CD4-positive, alpha-beta T cell (primary cell): ENCODE results near the gene ARSA. TPM values are rescaled to one million over a fixed set of nuclear protein-coding genes. Genes with fewer than 3 reads are reported as not detected.

Source experiments
- ATAC-seq: fragments of 200-7000 bp; cut with Tn5 transposase; one replicate; pipeline ENCODE4 v1.10.0; 2022; ENCODE audit warnings: mild to moderate bottlenecking; ENCODE audit not compliant: poor library complexity
- CTCF ChIA-PET: fragments of 350-600 bp; sonication (Branson Sonifier 250); formaldehyde crosslinking; loops from one replicate; lab custom pipeline; 2021; ENCODE audit warnings: antibody characterized with exemption, inconsistent platforms; lab: Charles Lee
- POLR2A ChIA-PET: fragments of 350-600 bp; sonication (Branson Sonifier 250); formaldehyde crosslinking; loops from one replicate; lab custom pipeline; 2021; ENCODE audit warnings: antibody characterized with exemption, inconsistent platforms; lab: Charles Lee
- DNase-seq, 14 experiments: peaks; one replicate each; pipeline ENCODE4 v3.0.0-alpha.2; 2013 to 2020; ENCODE audit warnings: mixed read lengths in 2 of 14
- H3K27ac ChIP-seq, 2 donors: one replicate each; pipeline versions ENCODE4 v1.5.1 to v1.7.0; 2013; ENCODE audit warnings: low read length in 2 of 2, low read depth in 1 of 2, mild to moderate bottlenecking in 1 of 2
- H3K27me3 ChIP-seq, 2 experiments: 1 replicate in 1 of 2; 2 replicates in 1 of 2; pipeline versions ENCODE4 v1.6.1 to v1.7.0; 2013; ENCODE audit warnings: low read length in 2 of 2, control low read depth in 1 of 2, mild to moderate bottlenecking in 1 of 2, moderate library complexity in 1 of 2; ENCODE audit not compliant: insufficient read depth in 2 of 2, control insufficient read depth in 1 of 2
- H3K36me3 ChIP-seq: one replicate; pipeline ENCODE4 v1.6.1; 2013; ENCODE audit warnings: low read length, control low read depth; ENCODE audit not compliant: insufficient read depth
- H3K4me1 ChIP-seq: one replicate; pipeline ENCODE4 v1.6.1; 2013; ENCODE audit warnings: low read length, control low read depth; ENCODE audit not compliant: insufficient read depth
- H3K4me3 ChIP-seq: one replicate; pipeline ENCODE4 v1.5.1; 2013; ENCODE audit warnings: mild to moderate bottlenecking, low read length, moderate library complexity
- H3K9me3 ChIP-seq, 2 experiments: 1 replicate in 1 of 2; 2 replicates in 1 of 2; pipeline versions ENCODE4 v1.6.1 to v1.7.0; 2013; ENCODE audit warnings: low read length in 2 of 2, mild to moderate bottlenecking in 2 of 2, control low read depth in 1 of 2, moderate library complexity in 1 of 2; ENCODE audit not compliant: control insufficient read depth in 1 of 2, insufficient read depth in 1 of 2
- H3K27ac Mint-ChIP-seq: one replicate; pipeline ENCODE4 v1.8.0; 2020; ENCODE audit warnings: mixed read lengths
- H3K27me3 Mint-ChIP-seq: one replicate; pipeline ENCODE4 v1.8.0; 2021; ENCODE audit warnings: mixed read lengths
- H3K36me3 Mint-ChIP-seq: one replicate; pipeline ENCODE4 v1.8.0; 2021; ENCODE audit warnings: low read depth, mixed read lengths
- H3K4me1 Mint-ChIP-seq: one replicate; pipeline ENCODE4 v1.8.0; 2021; ENCODE audit warnings: low read depth, mixed read lengths
- H3K4me3 Mint-ChIP-seq: one replicate; pipeline ENCODE4 v1.8.0; 2020; ENCODE audit warnings: mild to moderate bottlenecking, mixed read lengths
- H3K9me3 Mint-ChIP-seq: one replicate; pipeline ENCODE4 v1.8.0; 2020; ENCODE audit warnings: mixed read lengths
- CTCF ChIP-seq: fragments of 200-600 bp; IDR thresholded peaks from one replicate; pipeline ENCODE4 v1.8.0; 2022; ENCODE audit warnings: antibody characterized with exemption, mild to moderate bottlenecking
- intact Hi-C, 2 experiments: fragments of 100-400 bp; cut with DNase I in 1 of 2; cut with micrococcal nuclease in 1 of 2; formaldehyde crosslinking; loops; one replicate each; pipeline versions ENCODE4 v1.15.1 to v1.9.0; 2023 to 2025; cut with DNase I, micrococcal nuclease
- polyA plus RNA-seq, 2 donors: library from polyadenylated mRNA; unstranded; fragments of 120-200 nt; gene quantifications; one replicate each; pipeline ENCODE4 v1.2.1, GENCODE V29; 2013
- total RNA-seq, 174 experiments: library from RNA in 2 of 174; stranded (reverse) in 2 of 174; gene quantifications; one replicate each; pipeline ENCODE4 v1.2.3 and lab custom pipeline; 2021 to 2026

The ARSA gene
- total RNA-seq = 10 to 100 TPM; 52.3 to 54.4 TPM
- 44.7 TPM for polyA plus RNA-seq (2013, experiment 1 of 2)
- 64.0 TPM for polyA plus RNA-seq (2013, experiment 2 of 2)
- total RNA-seq (lab: John Stamatoyannopoulos, UW) = 7.4 to 89.4 (median 36.3) reads per million in 172 experiments

DNA sequence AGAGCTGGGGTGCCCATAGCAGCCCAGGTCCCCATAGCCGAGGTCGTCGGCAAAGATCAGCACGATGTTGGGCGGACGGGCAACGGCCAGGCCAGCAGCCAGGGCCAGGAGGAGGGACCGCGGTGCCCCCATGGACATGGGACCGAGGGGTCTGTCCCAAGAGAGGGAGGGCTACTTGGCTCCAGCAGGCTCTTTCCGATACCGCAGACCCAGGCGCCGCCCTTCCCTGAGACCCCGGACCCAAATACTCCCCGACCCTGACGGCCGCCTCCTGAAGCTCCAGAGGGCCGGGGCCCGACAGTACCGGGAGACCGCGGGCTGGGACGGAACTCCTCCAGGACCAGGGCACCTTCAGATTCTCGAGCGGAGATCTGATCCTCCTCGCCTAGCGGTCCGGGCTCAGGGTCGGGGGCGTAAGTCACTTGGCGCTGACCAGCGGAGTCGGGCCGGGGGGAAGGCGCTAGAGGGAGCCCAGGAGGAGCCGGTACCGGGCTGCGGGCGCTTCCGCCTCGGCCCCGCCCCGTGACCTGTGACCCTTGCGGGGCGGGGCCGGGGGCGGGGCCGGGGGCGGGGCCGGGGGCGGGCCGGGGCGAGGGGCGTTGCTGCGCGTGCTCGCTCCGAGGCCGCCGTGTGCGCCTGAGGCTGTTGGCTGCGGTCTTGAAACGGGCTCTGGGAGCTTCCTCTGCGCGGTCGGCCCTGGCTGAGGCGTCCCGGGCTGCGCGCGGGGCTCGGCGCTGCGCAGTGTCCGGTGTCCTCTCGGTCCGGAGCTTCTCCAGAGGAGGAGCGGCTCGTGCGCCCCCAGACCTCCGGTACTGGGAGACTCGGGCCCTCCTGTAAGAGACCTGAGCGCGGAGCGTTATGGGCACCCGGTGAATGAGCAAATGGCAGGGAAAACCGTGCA is at the start of gene ARSA:
Gene ARSA (minus strand): TSS at position 511 of the 901 bp plus-strand sequence. CDS start 373 bp downstream, at position 138.
- Mint-ChIP-seq H3K4me1 (peaks cover 31% of the 10 kb centered on the region), H3K36me3 (peaks cover 17% of the 10 kb centered on the region), H3K27me3 (no peaks in the 10 kb centered on the region), H3K9me3 (no peaks in the 10 kb centered on the region), H3K27ac (peak within 1 kb of the TSS; percentile 89), H3K4me3 (peak within 1 kb of the TSS; percentile 89)
- intact Hi-C loops = no loop called here
- Histone ChIP-seq H3K4me1 (peaks cover 35% of the 10 kb centered on the region), H3K4me3 (peak within 1 kb of the TSS; percentile 84), H3K27ac (peak within 1 kb of the TSS; percentile 53 to 70), H3K9me3 (no peaks in the 10 kb centered on the region), H3K36me3 (peaks cover 13% of the 10 kb centered on the region), H3K27me3 (no peaks in the 10 kb centered on the region)
- ATAC-seq (peak; percentile 91), DNase-seq (peak; percentile 53 to 93 (median 74))
- POLR2A ChIA-PET = interaction anchor here (0.7 to 1.4 kb wide), 7 partner anchors 45 to 377 kb away, joined by 3 to 9 read pairs (median 4); partner anchors contain the start of genes HDAC10, LMF2, NCAPH2 and SCO2
- no peak for TF ChIP-seq CTCF
- CTCF ChIA-PET = interaction anchor here (1.5 to 2.7 kb wide), 2 partner anchors 65 to 102 kb away, joined by 5 to 9 read pairs; partner anchors contain the start of genes SCO2 and SYCE3

DNA sequence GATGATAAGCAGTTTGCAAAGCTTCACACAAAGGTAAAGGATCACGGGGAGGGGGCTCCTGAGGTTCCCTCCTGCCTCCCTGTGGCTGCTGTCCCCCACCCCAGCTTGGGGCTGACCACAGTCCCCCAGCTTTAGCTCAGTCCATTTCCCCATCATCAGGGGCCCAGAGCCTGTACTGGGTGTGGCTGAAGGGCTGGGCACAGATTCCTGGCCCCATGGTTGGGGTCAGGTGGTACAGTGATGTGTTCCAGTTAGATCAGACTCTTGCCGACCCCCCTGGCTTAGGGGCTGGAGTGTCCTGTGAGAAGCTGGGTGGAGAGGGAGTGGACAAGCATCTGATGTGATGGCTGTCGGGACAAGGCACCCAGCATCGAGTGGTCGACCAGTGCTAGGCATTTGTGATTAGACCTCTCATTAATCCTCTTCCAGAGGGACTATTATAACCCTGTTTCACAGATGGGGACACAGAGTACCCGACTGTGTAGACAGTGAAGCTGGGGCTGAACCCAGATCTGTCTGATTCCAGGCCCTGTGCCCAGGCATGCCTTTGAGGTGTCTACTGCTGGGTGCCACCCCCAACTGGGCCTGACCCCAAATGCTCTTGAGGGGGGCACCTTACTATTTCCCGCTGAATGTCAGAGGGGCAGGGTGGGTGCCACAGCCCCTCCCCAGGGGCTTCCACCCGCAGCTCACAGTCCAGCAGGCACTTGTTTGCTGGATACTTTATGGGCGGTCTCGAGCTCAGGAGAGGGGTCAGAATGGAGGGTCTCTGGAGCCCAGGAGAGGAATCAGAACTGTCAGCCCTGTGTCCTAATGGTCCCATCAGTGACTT is 48.9 kb upstream of the ARSA start:
- Histone ChIP-seq H3K36me3 (no peaks in the 10 kb centered on the region), H3K4me1 (peaks cover 24% of the 10 kb centered on the region), H3K27ac (no peak overlapping the region), H3K9me3 (peaks cover 0 to 15% of the 10 kb centered on the region in 2 experiments), H3K27me3 (peaks cover 27 to 28% of the 10 kb centered on the region in 2 experiments), H3K4me3 (no peak overlapping the region)
- no peak overlapping the region for H3K27ac Mint-ChIP-seq
- DNase-seq (no peak), ATAC-seq (no peak)
- no peaks in the 10 kb centered on the region for H3K36me3 Mint-ChIP-seq
- peaks cover 33% of the 10 kb centered on the region for H3K27me3 Mint-ChIP-seq
- POLR2A ChIA-PET = no interaction called here
- H3K4me3 Mint-ChIP-seq = peak overlapping the region; percentile 25
- H3K4me1 Mint-ChIP-seq = peaks cover 16% of the 10 kb centered on the region
- TF ChIP-seq CTCF = no peak
- CTCF ChIA-PET = no interaction called here
- H3K9me3 Mint-ChIP-seq = no peaks in the 10 kb centered on the region
- intact Hi-C loops = no loop called here

DNA sequence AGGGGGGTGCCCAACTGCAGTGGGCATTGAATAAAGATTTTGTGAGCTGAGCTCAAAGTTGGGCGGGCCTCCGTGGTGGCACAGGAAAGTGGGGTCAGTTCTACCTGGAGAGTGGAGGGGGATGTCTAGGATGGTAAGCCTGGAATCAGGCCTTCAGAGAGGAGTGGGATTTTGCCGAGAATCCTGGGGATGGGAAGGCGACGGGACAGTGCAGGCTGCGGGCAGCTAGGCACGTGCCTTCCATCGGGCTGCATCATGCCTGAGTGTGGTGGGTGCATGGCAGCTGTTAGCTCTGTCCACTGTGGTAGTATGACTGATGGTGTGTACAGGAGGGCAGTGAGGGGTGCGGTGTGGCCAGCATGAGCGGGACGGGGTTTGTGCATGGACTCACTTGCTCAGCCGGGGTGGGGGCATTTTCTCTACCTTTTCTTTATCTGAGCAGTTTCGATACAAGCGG is 48.3 kb upstream of the ARSA start:
- no peak overlapping the region for H3K27ac ChIP-seq
- H3K36me3 ChIP-seq = no peaks in the 10 kb centered on the region
- ATAC-seq (no peak), DNase-seq (no peak)
- ChIA-PET POLR2A (no interaction called here), CTCF (no interaction called here)
- no peak for TF ChIP-seq CTCF
- Mint-ChIP-seq H3K4me3 (peak overlapping the region; percentile 66), H3K36me3 (no peaks in the 10 kb centered on the region), H3K4me1 (peaks cover 16% of the 10 kb centered on the region), H3K27me3 (peaks cover 40% of the 10 kb centered on the region), H3K27ac (no peak overlapping the region), H3K9me3 (no peaks in the 10 kb centered on the region)
- H3K4me3 ChIP-seq = no peak overlapping the region
- peaks cover 0 to 18% of the 10 kb centered on the region in 2 experiments for H3K9me3 ChIP-seq
- H3K4me1 ChIP-seq = peaks cover 24% of the 10 kb centered on the region
- H3K27me3 ChIP-seq = peaks cover 29 to 32% of the 10 kb centered on the region in 2 experiments
- intact Hi-C loops = no loop called here
